HG03060 (cell line): Measurements from ENCODE around the gene FAM228B.
"Not testable (repeated sequence)": the region's sequence is repeated elsewhere in the genome, so short reads cannot be mapped to it uniquely, and the experiment has no call there.

Source experiments
- ATAC-seq: cut with Tn5 transposase; IDR thresholded peaks from one replicate; pipeline ENCODE4 v1.9.1; 2021; ENCODE audit warnings: low read depth, moderate number of reproducible peaks; ENCODE audit not compliant: unreplicated experiment

FAM228B gene

DNA sequence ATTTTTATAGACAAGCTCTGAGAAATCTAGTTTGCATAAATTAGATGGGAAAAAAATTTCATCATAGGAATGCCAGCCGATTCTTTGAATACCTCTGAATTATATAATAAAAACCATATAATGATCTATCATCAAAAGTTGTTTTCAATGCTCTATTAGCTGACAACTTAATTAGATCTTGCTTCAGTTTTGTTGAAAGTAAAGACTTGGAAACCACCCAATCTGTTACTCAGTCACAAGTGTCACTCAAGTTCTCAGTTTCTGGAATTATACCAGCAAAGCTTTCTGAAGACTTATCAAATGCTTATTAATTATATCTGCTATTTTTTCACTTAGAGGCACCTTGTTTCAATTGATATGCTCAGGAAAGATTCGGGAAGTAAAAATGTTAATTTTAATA is 21.3 kb upstream of the FAM228B start:
- no peak for ATAC-seq

DNA sequence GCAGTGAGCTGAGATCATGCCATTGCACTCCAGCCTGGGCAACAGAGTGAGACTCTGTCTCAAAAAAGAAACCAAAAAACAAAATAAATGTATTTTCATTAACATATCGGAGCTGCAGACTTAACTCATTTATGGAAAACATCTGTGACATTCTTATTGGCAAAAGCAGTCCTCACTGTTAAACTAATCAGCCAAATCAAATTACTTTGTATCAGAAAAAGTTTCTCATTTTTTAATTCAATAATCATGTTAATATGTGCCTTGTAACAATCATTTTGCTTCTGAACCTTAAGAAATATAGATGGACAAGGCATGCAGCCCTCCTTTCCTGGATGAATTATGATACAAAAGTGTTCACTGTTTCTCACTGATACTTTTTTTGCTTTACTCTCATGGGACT is 20.6 kb upstream of the FAM228B start:
- ATAC-seq, result no peak

GRCh38 chr2:24104110-24104650 is 19.1 kb upstream of the FAM228B start:
- no peak for ATAC-seq

DNA sequence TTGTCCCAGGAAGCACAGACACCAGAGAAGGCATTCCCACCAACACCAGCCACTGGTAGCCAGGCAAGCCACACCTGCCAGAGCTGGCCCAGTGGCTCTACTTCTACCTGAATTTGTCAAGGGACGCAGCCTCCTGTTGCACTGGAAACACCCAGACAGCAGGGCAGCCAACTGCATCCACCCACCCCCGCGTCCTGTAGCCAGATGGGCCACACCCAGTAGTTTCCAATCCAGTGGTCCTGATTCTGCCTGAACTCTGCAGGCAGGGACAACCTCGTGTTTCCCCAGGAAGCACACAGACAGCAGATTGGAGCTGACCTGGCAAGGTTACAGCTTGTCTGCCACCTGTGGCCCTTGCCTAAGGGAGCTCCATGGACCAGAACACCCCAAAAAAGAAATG is 18.4 kb upstream of the FAM228B start:
- ATAC-seq, result no peak

DNA sequence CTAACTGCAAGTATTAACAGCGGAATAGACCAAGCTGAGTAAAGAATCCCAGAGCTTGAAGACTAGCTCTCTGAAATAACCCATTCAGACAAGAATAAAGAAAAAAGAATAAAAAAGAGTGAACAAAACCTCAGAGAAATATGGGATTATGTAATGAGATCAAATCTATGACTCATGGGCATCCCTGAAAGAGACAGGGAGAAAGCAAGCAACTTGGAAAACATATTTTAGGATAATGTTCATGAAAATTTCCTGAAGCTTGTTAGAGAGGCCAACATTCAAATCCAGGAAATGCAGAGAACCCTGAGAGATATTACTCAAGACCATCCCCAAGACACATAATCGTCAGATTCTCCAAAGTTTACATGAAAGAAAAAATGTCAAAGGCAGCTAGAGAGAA is 17.5 kb upstream of the FAM228B start:
- ATAC-seq, result no peak

GRCh38 chr2:24106786-24107185 is 16.5 kb upstream of the FAM228B start:
- no peak for ATAC-seq

DNA sequence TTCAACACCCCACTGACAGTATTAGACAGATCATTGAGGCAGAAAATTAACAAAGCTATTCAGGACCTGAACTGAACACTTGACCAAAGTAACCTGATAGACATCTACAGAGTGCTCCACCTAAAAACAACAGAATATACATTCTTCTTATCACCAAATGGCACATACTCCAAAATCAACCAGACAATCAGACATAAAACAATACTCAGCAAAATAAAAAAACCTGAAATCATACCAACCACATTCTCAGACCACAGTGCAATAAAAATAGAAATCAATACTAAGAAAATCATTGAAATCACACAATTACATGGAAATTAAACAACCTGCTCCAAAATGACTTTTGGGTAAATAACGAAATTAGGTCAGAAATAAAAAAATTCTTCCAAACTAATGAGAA is 15.9 kb upstream of the FAM228B start:
- no peak for ATAC-seq

DNA sequence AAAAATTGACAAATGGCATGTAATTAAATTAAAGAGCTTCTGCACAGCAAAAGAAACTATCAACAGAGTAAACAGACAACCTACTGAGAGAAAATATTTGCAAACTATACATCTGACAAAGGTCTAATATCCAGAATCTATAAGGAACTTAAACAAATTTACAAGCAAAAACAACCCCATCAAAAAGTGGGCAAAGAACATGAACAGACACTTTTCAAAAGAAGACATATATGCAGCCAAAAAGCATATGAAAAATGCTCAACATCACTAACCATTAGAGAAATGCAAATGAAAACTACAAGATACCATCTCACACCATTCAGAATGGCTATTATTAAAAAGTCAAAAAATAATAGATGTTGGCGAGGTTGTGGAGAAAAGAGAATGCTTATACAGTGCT is 13.8 kb upstream of the FAM228B start:
- not testable (repeated sequence) for ATAC-seq

GRCh38 chr2:24110660-24111303 is 12.5 kb upstream of the FAM228B start:
- ATAC-seq, result no peak

- no peak for ATAC-seq
These were observed 11.8 kb upstream of the FAM228B start for GRCh38 chr2:24111407-24111901.

DNA sequence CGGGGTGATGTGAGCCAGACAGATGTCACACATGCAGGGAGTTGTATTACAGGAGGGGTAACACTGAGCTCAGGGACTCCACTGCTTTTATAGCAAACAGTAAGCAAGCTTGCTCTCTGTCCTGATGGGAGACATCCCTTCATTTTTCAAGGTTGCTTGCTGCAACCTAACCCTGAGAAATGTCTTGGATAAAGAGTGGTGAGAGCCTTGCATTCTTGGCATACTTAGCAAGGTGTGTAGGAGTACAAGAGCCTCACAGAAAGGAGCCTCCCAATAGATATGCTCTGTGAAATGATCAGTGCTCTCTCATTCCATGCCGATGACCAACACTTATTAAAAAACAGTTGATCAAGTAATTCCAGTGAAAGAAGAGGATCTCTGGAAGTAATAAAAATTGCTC is 8.2 kb upstream of the FAM228B start:
- ATAC-seq, result no peak

DNA sequence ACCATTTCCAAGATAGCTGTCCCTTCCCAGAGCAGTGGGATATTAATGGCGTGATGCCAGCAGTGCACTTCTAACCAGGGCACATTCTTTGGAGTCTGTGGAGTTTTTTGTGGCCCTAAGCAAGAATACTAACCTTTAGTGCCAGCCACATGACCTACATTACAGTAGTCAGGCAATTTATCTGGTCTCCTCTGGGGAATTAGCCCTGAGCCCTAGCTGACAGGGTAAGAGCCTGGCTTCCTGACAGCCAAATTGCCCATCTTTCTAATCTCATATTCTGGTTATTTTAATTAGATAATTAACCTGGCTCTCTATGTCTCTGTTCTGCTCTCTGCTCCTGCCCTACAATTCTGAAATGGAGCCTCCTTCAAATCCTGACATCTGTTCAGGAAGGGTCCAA is 5.4 kb upstream of the FAM228B start:
- no peak for ATAC-seq

- no peak for ATAC-seq
These were observed 2.2 kb upstream of the FAM228B start for GRCh38 chr2:24121066-24121465.

- no peak for ATAC-seq
These were observed 1.8 kb upstream of the FAM228B start for GRCh38 chr2:24121469-24121868.

GRCh38 chr2:24122366-24123194 is 689 bp upstream of the FAM228B start:
- no peak for ATAC-seq

DNA sequence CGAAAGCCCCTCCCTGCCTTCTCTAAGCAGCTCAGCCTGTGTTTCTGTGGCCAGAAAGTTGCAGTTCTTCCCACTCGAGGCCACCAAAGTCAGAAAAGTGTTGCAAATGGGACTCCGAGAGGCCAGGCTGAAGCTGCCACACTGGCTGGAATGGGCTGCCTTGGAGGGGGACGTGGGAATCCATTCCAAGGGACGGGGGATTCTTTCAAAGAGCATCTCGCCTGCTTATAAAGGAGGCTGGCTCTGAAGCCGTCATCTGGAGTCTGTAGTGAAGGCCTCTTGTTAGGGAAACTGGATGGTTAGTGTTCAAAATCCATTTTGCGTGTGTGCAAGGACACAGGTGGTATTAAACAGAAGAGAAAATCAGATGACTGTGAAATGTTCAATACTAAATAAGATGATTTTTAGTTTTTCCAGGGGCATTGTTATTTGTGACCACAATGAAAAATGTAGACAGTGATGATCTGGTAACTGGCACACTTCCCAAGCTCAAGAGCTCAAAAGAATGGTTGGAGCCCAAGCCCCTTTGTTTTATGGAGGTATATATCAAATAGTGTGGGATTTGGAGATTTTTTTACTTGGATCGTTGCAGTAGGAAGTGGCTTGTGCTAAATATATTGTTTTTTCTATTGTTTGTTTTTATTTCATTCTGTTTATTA is 782 bp downstream of the FAM228B start:
- no peak for ATAC-seq

DNA sequence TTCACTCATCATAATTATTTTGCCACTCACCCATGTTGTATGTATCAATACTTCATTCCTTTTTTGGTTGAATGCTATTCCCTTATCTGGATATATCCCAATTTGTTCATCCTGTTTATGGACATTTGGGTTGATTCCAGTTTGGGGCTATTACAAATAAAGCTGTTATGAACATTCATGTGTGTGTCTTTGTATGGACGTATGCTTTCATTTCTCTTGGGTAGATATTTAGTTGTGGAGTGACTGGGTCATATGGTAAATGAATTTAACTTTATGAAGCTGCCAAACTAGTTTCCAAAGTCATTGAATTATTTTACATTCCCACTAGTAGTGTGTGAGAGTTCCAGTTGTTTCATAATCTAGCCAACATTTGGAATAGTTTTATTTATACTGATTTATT is 2.7 kb downstream of the FAM228B start:
- no peak for ATAC-seq

- no peak for ATAC-seq
These were observed 9.3 kb downstream of the FAM228B start for GRCh38 chr2:24132543-24132942.

GRCh38 chr2:24140305-24140704 is 17.0 kb downstream of the FAM228B start:
- ATAC-seq, result not testable (repeated sequence)

DNA sequence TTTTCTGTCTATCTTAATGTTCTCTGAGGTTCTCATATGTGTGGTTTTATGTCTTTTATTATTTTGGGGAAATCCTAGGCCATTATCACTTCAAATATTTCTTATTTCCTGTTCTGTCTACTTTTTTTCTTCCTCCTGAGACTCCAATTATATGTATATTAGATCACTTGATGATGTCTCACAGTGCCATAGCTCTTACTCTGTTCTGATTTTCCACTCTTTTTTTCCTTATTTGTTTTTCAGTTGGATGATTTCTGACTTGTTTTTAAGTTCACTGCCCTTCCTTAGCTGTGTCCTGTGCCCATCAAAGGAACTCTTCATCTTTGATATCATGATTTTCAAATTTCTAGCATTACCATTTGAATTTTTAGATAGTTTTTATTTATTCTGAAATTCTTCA is 24.1 kb downstream of the FAM228B start:
- ATAC-seq, result no peak
